Body of pancreas (tissue), 4 donors: ENCODE results near the gene ZCWPW2.

Experiments
- CTCF ChIP-seq, 7 experiments: fragments of 450-650 bp in 4 of 7; fragments of 200-600 bp in 3 of 7; sonication (generic) in 3 of 7; IDR thresholded peaks; one replicate each; pipeline ENCODE4 v1.5.1; 2016 to 2019; ENCODE audit warnings: antibody characterized with exemption in 7 of 7
- POLR2A ChIP-seq, 3 donors: fragments of 450-650 bp; IDR thresholded peaks; one replicate each; pipeline ENCODE4 v1.6.1; 2016; ENCODE audit warnings: antibody characterized with exemption in 3 of 3, mild to moderate bottlenecking in 2 of 3

DNA sequence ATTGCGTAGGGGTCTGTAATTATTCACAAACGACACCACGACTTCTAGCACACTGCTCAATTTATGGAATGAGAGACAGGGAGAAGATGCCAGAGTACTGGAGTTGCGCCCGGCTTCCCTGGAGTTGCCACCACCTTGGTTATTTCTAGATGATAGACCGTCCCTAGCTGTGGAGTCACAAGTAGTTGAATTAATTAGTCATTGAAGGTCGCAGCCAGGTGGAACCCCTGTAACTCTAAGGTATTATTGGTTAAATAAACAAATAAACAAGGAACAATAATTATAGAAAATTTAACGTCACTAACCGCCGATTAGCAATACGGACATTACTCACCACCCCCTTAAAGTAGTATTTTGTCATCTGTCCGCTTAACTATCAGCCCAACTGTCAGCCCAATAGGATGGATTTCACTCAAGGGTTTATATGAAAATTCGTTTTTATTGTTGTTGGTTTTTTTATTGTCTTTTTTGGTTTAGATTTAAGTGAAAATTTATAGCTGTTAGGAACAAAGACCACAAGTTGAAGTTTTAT lies 1.0 kb downstream of the ZCWPW2 start:
- TF ChIP-seq CTCF (IDR thresholded peaks at IDR 0.05): peak in 1 of 7 experiments; percentile 10
- no peak for TF ChIP-seq POLR2A (IDR thresholded peaks at IDR 0.05)
